ENCODE measurements around the gene RELB.

The RELB gene

GRCh38 chr19:45019187-45019586 lies 17.9 kb downstream of the RELB start:
- no peak overlapping the region for H3K9ac ChIP-seq (ENCODE audit: low read depth, low read length)
- H3K27me3 ChIP-seq (ENCODE audit: insufficient read depth, low read length, poor library complexity), result no peaks in the 10 kb centered on the region
- H3K36me3 ChIP-seq (ENCODE audit: insufficient read depth, low read length), result no peaks in the 10 kb centered on the region
- no peaks in the 10 kb centered on the region for H4K20me1 ChIP-seq (ENCODE audit: insufficient read depth, low read length)
- no peak overlapping the region for H3K27ac ChIP-seq (ENCODE audit: low read length)
- no peak overlapping the region for H2AFZ ChIP-seq (ENCODE audit: low read depth, low read length)
- ATAC-seq (ENCODE audit: insufficient read depth, low read depth), result no peak
- H3K9me3 ChIP-seq (ENCODE audit: insufficient read depth, low read length, severe bottlenecking), result no peaks in the 10 kb centered on the region
- DNase-seq, result no peak
- TF ChIP-seq CTCF (IDR thresholded peaks at IDR 0.05; ENCODE audit: borderline replicate concordance, extremely low read depth, low read length, poor library complexity, severe bottlenecking), result no peak
- TF ChIP-seq EZH2 (IDR thresholded peaks at IDR 0.05; ENCODE audit: borderline replicate concordance, low read depth, low read length, severe bottlenecking), result no peak
- H3K4me2 ChIP-seq (ENCODE audit: insufficient read depth, low read length), result no peak overlapping the region
- H3K79me2 ChIP-seq (ENCODE audit: insufficient read depth, low read length), result no peaks in the 10 kb centered on the region
- no peak overlapping the region for H3K4me3 ChIP-seq (ENCODE audit: low read depth in 1 of 2, low read length in 2 of 2)
- H3K4me1 ChIP-seq (ENCODE audit: insufficient read depth, low read length), result no peaks in the 10 kb centered on the region

GRCh38 chr19:45020071-45020470 lies 18.8 kb downstream of the RELB start:
- DNase-seq, result no peak
- no peaks in the 10 kb centered on the region for H3K9me3 ChIP-seq (ENCODE audit: insufficient read depth, low read length, severe bottlenecking)
- no peaks in the 10 kb centered on the region for H3K36me3 ChIP-seq (ENCODE audit: insufficient read depth, low read length)
- no peak for ATAC-seq (ENCODE audit: insufficient read depth, low read depth)
- H3K4me2 ChIP-seq (ENCODE audit: insufficient read depth, low read length), result no peak overlapping the region
- no peaks in the 10 kb centered on the region for H3K4me1 ChIP-seq (ENCODE audit: insufficient read depth, low read length)
- no peak overlapping the region for H3K27ac ChIP-seq (ENCODE audit: low read length)
- H4K20me1 ChIP-seq (ENCODE audit: insufficient read depth, low read length), result no peaks in the 10 kb centered on the region
- no peak overlapping the region for H3K4me3 ChIP-seq (ENCODE audit: low read depth in 1 of 2, low read length in 2 of 2)
- no peak overlapping the region for H3K9ac ChIP-seq (ENCODE audit: low read depth, low read length)
- no peaks in the 10 kb centered on the region for H3K27me3 ChIP-seq (ENCODE audit: insufficient read depth, low read length, poor library complexity)
- no peak overlapping the region for H2AFZ ChIP-seq (ENCODE audit: low read depth, low read length)
- H3K79me2 ChIP-seq (ENCODE audit: insufficient read depth, low read length), result no peaks in the 10 kb centered on the region
- no peak for TF ChIP-seq CTCF (IDR thresholded peaks at IDR 0.05; ENCODE audit: borderline replicate concordance, extremely low read depth, low read length, poor library complexity, severe bottlenecking)
- TF ChIP-seq EZH2 (IDR thresholded peaks at IDR 0.05; ENCODE audit: borderline replicate concordance, low read depth, low read length, severe bottlenecking), result no peak

GRCh38 chr19:45021971-45022370 lies 20.7 kb downstream of the RELB start:
- H3K27me3 ChIP-seq (ENCODE audit: insufficient read depth, low read length, poor library complexity), result no peaks in the 10 kb centered on the region
- ATAC-seq (ENCODE audit: insufficient read depth, low read depth), result no peak
- H3K27ac ChIP-seq (ENCODE audit: low read length), result no peak overlapping the region
- H3K4me2 ChIP-seq (ENCODE audit: insufficient read depth, low read length), result no peak overlapping the region
- H3K4me1 ChIP-seq (ENCODE audit: insufficient read depth, low read length), result no peaks in the 10 kb centered on the region
- no peaks in the 10 kb centered on the region for H3K79me2 ChIP-seq (ENCODE audit: insufficient read depth, low read length)
- no peak overlapping the region for H3K9ac ChIP-seq (ENCODE audit: low read depth, low read length)
- no peaks in the 10 kb centered on the region for H4K20me1 ChIP-seq (ENCODE audit: insufficient read depth, low read length)
- TF ChIP-seq EZH2 (IDR thresholded peaks at IDR 0.05; ENCODE audit: borderline replicate concordance, low read depth, low read length, severe bottlenecking) (no peak), CTCF (IDR thresholded peaks at IDR 0.05; ENCODE audit: borderline replicate concordance, extremely low read depth, low read length, poor library complexity, severe bottlenecking) (no peak)
- no peak overlapping the region for H3K4me3 ChIP-seq (ENCODE audit: low read depth in 1 of 2, low read length in 2 of 2)
- H3K36me3 ChIP-seq (ENCODE audit: insufficient read depth, low read length), result no peaks in the 10 kb centered on the region
- no peak for DNase-seq
- no peaks in the 10 kb centered on the region for H3K9me3 ChIP-seq (ENCODE audit: insufficient read depth, low read length, severe bottlenecking)
- H2AFZ ChIP-seq (ENCODE audit: low read depth, low read length), result no peak overlapping the region

GRCh38 chr19:45023048-45023447 lies 21.8 kb downstream of the RELB start:
- H4K20me1 ChIP-seq (ENCODE audit: insufficient read depth, low read length), result no peaks in the 10 kb centered on the region
- H3K4me1 ChIP-seq (ENCODE audit: insufficient read depth, low read length), result no peaks in the 10 kb centered on the region
- TF ChIP-seq EZH2 (IDR thresholded peaks at IDR 0.05; ENCODE audit: borderline replicate concordance, low read depth, low read length, severe bottlenecking) (no peak), CTCF (IDR thresholded peaks at IDR 0.05; ENCODE audit: borderline replicate concordance, extremely low read depth, low read length, poor library complexity, severe bottlenecking) (no peak)
- no peak overlapping the region for H3K9ac ChIP-seq (ENCODE audit: low read depth, low read length)
- ATAC-seq (ENCODE audit: insufficient read depth, low read depth), result no peak
- H3K27me3 ChIP-seq (ENCODE audit: insufficient read depth, low read length, poor library complexity), result no peaks in the 10 kb centered on the region
- no peak overlapping the region for H2AFZ ChIP-seq (ENCODE audit: low read depth, low read length)
- no peak for DNase-seq
- no peaks in the 10 kb centered on the region for H3K9me3 ChIP-seq (ENCODE audit: insufficient read depth, low read length, severe bottlenecking)
- no peaks in the 10 kb centered on the region for H3K79me2 ChIP-seq (ENCODE audit: insufficient read depth, low read length)
- H3K36me3 ChIP-seq (ENCODE audit: insufficient read depth, low read length), result no peaks in the 10 kb centered on the region
- H3K4me3 ChIP-seq (ENCODE audit: low read depth in 1 of 2, low read length in 2 of 2), result no peak overlapping the region
- H3K4me2 ChIP-seq (ENCODE audit: insufficient read depth, low read length), result no peak overlapping the region
- H3K27ac ChIP-seq (ENCODE audit: low read length), result no peak overlapping the region
